Esophagus squamous epithelium (tissue), 4 donors: Measurements from ENCODE around the gene HOXD8.

Experiments
- CTCF ChIP-seq, 6 experiments: fragments of 450-650 bp in 4 of 6; fragments of 200-600 bp in 2 of 6; sonication (generic) in 2 of 6; IDR thresholded peaks; one replicate each; pipeline ENCODE4 v1.5.1; 2016 to 2019; ENCODE audit warnings: antibody characterized with exemption in 6 of 6, mild to moderate bottlenecking in 4 of 6, moderate library complexity in 4 of 6
- POLR2A ChIP-seq, 4 donors: fragments of 450-650 bp; IDR thresholded peaks; one replicate each; pipeline ENCODE4 v1.6.1; 2017; ENCODE audit warnings: antibody characterized with exemption in 4 of 4, mild to moderate bottlenecking in 4 of 4, moderate library complexity in 3 of 4

DNA sequence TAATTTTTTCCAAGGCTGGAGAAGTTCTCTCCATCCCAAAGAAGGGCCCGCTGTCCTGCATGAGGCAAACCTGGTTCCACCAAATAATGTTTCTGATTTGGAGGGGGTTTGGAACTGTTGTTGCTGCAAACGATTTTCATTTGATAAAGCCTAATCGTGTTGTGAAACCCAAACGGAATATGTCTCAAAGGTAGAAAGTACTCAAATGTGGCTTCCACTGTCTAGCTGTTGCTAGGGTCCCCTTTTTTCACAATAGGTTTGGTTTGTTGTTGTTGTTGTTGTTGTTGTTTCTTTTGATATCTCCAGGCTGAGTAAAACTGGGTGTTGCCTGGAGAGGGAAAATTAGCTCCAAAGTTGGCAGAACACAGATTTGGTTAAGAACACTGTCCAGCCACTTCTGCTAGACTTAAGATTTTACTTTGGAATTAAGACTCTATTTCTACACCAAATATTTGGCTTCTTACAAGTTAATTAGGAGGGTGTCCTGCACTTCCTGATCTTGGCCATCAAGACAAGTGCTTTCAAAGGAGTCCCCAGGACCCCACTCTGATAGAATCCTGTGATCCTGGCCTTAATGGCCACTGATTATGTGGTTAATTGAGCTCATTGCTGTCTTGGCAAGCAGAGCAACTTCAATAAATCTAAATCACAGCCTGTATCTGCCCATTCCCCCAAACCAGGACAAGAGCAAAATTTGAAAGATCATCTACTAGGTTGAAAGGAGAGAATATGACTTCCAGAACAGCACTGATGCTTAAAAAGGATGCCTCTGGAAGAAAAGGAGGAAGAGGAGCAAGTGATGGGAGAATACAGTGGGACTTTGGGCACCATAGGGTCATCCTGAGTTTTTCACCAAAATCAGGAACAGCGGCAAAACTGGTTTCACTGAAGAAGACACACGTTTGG lies 40.3 kb upstream of the HOXD8 start:
- TF ChIP-seq POLR2A (IDR thresholded peaks at IDR 0.05) (no peak), CTCF (IDR thresholded peaks at IDR 0.05) (no peak)
